ENCODE results near the gene CA5A.
"Not testable (repeated sequence)": the region's sequence is repeated elsewhere in the genome, so short reads cannot be mapped to it uniquely, and the experiment has no call there.

Gene CA5A

DNA sequence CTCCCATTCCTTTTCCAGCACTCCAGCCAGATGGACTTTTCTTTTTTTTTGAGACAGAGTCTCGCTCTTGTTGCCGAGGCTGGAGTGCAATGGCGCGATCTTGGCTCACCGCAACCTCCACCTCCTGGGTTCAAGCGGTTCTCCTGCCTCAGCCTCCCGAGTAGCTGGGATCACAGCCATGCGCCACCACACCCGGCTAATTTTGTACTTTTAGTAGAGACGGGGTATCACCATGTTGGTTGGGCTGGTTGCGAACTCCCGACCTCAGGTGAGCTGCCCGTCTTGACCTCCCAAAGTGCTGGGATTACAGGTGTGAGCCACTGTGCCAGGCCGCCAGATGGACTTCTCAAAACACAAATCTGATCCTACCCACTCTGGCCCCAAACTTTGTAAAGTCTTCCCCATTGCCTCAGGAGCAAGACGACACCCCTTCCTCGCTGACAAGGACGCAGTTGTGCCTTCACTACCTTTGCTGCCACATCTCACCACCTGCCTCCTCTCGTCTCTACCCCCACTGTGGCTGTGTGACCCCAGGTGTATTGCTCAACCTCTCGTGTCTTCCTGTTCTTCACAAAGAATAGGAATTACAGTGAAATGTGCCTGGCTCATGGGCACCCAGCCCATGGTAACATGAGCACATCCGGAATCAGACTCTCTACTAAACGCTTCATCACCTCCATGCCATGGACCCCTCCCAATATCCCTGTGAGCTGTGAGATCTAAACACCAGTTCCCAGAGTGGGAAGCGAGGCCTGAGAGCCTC is 11.2 kb upstream of the CA5A start:
- DNase-seq: no peak

DNA sequence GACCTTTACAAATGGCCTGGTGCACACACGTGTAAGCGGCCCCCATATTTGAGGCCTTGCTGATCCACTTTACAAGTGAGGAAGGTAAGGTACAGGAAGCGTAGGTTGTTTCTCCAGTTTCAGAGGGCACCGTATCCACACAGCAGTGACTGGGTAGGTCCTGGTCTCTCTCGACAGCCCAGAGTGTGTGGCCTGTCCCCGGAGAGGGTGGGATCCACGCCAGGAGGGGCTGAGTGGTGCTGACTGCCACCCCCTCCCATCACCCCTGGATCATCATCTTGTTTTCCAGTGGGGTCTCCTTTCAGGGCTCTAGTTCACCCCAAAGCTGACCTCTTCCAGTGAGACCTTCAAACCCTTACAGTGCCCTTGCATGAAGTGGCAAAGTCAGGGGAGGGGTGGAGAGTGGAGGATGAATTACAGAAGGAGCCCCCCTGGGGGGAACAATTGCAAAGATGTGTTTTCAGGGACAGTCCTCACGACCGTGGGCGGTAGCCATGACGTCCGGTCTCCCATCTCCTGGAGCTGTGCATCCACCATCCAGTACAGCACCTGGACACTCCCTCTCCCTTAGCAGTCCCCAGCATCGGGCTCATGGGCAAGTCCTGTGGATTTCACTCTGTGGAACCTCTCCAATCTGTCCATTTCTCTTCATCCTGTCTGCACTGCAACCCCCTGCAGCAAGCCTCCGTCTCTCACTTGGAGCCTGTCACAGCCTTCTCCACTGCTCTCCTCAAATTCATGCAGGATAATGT is 10.4 kb upstream of the CA5A start:
- DNase-seq: no peak

DNA sequence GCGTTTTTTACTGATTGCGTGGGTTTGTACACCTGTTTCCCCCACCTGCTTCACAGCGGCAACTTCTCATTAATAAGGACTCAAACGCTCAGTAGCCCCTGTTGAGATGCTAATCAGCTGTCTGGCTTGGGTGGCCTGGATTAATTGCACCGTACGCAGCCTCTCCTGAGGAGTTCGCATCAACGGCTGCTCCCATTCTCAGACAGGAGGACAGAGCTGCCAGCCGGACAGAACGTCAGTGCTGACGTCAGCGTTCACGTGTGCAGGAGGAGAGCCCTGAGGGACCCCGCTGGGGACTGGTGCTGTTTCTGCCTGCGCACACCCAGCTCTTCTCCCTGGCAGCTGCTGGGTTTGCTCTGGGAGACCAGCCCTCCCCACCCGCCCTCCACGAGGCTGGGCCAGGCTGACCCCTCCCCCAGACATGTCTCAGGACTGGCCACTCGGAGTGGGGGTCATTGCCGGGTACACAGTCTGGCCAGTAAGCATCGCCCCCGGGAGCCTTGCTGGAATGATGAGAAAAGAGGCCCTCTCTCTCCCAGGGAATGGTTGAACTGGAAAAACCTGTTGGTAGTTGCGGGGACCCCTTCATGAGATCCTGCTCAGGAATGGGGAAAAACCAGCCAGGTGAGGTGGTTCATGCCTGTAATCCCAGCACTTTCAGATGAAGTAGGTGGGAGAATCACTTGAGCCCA is 9.2 kb upstream of the CA5A start:
- DNase-seq: peak; percentile 56

DNA sequence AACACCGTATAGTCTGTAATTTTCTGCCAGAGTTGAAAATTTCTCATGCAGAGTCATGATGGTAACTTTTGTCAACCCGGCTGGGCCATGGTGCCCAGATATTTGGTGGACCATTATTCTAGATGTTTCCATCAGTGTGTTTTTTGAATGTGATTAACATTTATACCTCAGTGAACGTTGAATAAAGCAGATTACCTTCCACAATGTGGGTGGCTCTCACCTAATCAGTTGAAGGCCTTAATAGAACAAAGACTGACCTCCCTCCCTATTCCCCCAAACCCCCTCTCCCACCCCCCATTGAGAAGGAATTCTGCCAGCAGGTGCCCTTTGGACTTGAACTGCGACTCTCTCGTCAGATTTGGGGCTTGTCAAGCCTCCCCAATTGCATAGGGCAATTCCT is 6.4 kb upstream of the CA5A start:
- DNase-seq: no peak

DNA sequence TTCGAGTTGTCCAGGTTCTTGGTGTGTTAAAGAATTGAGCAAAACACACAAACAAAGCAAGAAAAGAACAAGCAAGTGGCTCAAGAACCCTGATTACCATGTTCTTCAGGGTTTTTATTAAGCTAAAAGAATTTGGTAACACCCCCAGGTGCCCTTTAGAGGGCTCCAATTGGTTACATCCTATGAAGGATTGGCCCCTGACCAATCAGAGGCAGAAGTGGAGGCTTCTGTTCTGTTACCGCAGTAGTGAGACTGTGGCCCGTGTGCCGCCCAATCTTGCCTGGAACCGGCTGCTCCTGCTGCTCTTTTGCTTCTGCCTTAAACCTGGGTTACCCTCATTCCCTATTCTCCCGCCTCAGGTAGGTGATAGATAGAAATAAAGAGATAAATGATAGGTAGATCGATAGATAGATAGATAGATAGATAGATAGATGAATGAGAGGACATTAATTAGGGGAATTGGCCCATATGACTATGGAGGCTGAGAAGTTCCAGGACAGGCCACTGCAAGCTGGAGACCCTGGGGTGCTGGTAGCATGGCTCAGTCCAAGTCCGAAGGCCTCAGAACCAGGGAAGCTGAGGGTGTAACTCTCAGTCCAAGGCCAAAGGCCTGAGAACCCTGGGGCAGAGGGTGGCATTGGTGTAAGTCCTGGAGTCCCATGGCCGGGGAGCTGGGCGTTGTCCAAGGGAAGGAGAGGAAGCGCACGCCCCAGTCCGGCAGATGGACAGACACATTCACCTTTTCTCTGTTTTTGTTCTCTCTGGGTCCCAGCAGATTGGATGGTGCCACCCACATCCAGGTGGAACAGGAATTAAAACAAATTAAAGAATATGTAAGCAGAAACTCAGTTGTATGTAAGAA is 3.5 kb upstream of the CA5A start:
- no peak for DNase-seq

DNA sequence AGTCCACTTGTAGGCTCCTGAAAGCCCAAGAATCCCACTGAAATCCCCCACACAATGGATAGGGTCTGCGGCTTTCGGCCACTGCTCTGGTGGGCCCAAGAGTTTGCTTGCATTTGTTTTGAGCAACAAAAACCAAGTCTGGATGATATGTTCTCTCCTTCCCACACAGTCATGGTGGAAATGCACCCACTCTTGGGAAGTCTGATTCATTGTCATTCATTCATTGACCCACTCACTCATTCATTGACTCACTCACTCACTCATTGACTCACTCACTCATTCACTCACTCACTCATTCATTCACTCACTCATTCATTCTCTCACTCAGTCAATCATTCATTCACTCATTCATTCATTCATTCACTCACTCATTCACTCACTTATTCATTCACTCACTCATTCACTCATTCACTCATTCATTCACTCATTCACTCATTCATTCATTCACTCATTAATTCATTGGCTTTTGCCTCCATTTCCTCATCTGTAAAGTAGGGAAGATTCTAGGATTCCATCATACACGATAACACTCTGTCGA is 2.2 kb upstream of the CA5A start:
- DNase-seq: no peak

DNA sequence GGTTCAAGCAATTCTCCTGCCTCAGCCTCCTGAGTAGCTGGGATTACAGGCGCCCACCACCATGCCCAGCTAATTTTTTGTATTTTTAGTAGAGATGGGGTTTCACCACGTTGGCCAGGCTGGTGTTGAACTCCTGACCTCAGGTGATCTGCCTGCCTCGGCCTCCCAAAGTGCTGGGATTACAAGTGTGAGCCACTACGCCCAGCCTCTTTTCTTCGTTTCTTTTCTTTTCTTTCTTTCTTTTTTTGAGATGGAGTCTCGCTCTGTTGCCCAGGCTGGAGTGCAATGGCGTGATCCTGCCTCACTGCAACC is 858 bp upstream of the CA5A start:
- DNase-seq: not testable (repeated sequence)

DNA sequence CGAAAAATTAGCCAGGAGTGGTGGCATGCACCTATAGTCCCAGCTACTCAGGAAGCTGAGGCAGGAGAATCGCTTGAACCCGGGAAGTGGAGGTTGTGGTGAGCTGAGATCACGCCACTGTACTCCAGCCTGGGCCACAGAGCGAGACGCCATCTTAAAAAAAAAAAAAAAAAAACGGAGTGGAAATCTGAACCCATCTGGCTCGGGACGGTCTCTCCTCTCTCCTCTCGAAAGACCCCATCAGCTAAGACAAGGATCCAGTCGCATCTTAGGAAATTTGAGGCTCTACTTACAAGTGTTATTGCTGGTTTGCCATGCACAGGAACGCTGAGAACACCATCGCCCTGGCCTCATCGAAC is 334 bp downstream of the CA5A start:
- DNase-seq: not testable (repeated sequence)

DNA sequence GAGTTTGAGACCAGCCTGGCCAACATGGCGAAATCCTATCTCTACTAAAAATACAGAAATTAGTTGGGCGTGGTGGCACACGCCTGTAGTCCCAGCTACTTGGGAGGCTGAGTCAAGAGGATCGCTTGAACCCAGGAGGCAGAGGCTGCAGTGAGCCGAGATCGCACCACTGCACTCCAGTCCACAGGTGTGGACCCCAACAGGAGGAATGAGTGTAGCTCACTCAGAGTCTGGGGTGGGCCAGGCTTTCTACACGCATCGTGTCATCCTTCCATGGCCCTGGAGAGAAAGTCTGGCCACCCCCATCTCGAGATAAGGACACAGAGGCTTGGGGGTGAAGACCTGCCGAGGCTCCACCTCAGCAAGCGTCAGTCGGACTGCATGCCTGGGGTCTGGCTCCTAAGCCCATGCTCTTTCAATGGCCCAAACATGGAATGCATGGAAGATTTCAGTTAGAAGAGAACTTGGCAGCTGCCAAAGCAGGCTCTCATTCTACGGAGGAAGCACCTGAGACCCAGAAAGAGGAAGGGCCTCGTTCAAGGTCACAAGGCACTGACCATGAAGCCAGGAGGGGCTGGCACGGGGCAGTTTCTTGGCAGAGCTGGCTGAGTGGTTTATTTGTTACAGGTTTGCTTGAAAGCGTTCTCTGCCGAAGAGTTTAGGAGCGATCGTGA is 1.4 kb downstream of the CA5A start:
- not testable (repeated sequence) for DNase-seq

DNA sequence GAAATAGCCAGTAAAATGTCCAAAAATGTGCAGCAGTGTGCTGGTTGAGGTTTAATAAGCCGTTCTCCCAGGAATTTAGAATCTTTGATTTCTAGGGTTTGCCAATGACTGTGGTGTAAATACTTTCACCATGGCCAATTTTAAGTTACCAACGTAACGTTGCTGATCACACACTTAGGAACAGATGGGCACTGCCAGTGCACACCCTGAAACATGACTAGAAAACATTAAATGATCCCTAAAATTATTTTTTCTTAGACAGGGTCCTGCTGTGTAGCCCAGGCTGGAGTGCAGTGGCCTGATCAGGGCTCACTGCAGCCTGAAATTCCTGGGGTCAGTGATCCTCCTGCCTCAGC is 3.2 kb downstream of the CA5A start:
- no peak for DNase-seq

DNA sequence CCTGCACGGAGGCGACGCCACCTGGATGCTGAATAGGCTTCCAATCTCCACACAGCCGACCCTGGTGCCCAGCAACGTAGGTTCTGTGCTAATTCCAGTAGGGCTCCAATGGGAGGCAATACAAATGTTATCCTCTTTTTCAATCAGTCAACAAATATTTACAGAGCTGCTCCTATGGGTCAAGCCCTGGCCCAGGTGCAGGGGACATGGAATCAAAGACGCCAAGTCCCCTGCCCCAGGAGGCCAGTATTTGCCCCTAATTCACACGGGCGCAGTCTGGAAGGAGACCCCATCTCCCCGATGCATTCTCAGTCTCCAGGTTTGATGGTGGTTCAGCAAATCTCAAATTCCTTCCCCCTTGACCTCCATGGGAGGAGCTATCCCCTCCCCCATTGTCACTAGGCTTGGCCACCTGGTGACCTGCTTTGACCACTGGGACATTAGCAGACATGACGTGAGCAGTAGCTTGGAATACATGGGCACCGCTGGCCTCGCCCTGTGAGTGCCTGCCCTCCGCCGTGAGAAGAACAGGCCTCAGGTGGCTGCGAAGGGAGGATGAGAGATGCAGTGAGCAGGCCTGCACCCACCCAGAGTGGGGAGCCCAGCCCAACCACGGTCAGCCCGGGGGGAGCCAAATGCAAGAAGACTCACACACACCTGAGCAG is 3.7 kb downstream of the CA5A start:
- DNase-seq: not testable (repeated sequence)

DNA sequence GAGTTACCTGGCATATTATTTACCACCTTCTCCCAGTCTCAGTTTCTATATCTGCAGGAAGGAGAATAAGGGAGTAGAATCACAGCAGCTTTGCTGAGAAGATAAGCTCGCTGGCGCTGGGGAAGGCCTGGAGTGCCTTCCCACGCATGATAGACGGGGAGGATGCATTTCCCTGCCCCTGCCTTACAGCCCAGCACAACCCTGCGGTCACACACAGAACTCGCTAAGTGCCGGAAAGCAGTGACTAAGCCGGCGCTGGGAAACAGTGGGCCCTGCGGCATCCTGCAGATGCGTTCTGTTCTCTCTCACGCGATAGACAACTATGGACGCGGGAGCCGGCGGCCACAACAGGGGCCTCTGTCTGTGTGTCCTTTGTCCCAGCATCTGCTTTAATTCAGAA is 4.8 kb downstream of the CA5A start:
- no peak for DNase-seq

DNA sequence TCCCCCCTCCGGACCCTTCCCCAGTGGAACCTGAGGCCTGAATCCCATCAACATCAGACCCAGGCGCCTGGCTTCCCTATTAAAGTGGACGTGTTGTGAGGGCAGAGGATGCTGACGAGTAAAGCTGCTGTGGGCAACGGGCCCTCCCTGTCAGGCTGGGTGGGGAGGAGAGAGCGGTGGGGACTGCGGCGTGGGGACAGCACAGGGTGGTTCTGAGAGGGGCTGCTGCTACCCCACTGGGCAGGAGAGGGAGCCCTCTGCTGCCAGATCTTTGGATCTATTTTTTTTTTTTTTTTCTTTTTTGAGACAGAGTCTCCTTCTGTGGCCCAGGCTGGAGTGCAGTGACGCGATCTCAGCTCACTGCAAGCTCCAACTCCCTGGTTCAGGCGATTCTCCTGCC is 5.9 kb downstream of the CA5A start:
- no peak for DNase-seq

DNA sequence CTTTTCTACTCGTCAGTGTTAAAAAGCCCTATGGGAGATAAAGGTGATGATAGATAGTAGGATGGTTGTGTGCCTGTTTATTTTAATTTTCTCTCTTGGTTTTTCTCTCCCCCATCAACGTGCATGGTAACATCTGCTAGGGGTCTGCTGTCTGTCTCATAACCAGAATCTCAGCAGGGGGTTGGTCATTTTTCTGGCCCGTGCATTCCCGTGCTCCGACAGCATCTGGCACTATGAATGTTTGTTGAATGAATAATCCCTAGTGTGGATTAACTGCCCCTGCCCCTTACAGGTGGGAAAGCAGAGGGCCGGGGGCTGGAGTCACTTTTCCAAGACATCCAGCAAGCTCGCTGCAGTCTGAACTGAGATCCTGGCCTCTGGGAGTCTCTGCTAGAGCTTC is 6.3 kb downstream of the CA5A start:
- DNase-seq: peak; percentile 53

DNA sequence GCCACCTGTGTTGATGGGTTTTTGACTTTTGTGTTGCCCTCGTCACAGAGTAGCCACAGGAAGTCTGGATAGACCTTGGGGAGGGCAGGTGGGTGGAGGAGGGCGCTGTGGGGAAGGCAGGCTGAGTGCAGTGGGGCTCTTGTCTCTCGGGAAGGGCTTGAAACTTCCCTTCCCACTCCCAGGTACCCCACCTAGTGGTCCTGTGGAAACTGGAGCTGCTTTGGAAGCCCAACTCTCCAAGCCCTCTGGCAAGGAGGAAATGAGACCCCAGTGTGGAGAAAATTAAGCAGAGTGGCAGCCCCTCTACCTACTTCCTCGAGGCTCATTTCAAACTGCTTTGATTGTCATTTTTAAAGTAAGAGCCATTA is 9.2 kb downstream of the CA5A start:
- DNase-seq: no peak

DNA sequence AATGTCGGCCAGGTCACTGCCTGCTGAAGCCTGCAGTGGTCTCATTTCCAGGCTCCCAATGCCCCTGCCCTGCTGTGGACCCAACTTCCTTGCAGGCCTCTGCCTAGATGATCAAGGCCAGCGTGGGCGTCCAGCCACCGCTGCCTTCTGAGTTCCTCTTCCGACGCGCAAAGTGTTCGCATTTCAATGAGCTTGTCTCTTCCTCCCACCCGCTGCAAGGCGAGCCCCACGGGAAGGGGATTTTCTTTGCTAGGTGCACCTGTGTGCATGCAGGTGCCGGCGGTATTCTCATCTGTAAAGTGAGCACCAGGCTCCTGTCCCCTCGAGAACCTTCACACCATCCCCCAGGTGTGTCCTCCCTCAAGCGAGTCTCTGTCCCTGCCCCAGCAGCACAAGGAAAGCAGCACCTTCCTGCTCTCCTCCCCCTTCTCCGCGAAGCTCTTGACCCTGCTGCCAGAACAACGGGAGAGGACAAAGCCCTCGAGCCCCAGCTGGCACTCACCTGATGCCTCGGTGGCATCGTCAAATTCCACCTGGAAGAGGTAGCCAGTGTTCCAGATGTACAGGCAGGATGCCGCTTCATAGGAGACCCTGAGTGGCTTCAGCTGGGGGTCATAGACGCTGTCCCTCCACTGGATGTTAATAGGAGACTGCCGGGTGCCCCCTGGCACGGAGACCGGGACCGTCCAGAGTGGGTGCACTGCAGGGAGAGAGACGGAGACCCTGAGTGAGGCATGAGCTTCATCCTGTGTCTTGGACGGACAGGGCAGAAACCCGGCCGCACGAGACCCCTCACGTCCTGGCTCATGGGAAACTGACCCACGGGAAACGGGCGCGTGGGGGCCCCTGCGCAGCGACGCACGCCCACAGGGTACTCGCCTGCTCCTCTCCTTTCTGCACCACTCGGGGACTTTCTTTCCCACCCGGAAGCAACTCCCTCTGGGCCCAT is 9.8 kb downstream of the CA5A start:
- no peak for DNase-seq

DNA sequence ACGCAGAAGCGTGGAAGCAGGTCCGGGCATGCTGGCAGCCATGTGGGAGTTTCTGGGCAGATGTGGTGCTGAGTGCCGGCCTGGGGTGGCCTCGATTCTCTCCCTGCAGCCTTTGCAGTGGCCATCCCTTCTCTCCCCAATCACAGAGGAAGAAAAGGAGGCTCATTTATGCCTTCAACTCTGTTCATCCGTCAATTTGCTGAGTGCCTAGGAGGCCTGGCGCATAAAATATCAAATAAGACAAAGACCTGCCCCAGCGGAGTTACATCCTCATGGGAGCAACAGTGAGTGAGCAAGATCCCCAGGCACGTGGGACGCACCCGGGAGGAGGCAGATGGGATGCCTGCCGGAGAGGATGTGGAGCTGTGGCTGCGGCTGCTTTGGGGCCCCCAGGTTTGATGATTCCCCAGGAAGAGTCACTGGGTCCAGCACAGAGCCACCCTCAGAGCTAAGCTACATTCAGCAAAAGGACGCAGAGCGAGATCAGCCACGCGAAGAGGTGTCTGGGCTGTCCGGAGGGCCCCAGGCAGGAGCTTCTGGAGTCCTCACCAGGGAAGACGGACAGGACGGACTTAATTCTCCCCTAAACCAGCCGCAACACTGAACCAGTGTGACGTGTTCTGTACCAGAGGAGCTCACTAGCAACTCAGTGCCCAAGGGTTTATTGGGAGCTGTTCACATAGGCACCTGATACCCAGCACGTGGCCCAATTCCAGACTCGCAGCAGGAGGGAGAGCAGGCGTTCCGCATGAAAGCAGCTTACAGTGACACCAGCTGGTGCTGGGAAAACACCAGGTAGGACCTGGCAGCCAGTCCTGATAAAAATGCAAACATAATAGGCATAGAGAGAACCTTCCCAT is 11.3 kb downstream of the CA5A start:
- no peak for DNase-seq

DNA sequence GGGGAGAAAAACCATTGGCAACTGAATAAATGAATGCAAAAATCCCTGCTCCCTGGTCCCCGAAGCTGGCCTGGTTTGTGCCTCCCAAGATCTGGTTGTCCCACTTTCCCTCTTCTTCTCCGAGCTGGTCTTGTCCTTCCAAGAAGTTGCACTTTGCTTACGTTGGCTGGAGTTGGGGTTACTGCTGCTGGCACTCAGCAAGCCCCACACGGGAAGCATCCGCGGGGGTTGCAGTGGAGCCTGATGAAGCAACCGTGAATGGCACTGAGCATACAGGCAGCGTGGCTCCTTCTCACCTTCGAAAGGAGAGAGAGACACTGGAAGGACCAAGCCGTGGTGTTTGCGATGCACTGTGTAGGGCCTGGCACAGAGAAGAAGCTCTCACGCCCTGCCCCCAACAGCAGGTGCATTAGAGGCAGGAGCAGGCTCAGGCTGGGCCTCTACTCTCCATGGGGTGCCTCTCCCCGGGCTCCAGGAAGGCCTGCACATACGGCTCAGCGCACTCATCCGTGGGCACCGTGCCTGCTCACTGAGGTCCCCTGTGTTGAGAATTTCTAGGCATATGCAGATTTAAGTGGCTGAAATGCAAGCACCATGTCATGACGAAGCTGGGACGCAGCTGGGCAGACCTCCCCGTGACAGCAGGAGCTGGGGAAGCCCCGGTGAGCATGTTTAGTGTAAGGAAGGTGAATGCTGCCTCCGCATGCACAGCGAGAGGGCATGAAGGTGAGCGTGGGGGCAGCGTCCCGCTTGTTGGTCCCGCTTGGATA is 12.1 kb downstream of the CA5A start:
- no peak for DNase-seq

Measured in fibroblast of skin of right quadriceps (primary cell).